ENCODE data around the gene PRRT2.
A peak's percentile ranks its signal among the peaks of the same experiment; 100 is the strongest.

The PRRT2 gene

GRCh38 chr16:29809031-29809747, 2.8 kb upstream of the PRRT2 start:
- DNase-seq = no peak
- in situ Hi-C loops (cut with HindIII; ENCODE audit: low pct_ligation_motif_present, low pct_unique_long_range_greater_than_20kb, low sequenced_read_pairs) = no loop called here

- in situ Hi-C loops (cut with HindIII; ENCODE audit: low pct_ligation_motif_present, low pct_unique_long_range_greater_than_20kb, low sequenced_read_pairs) = no loop called here
- DNase-seq = no peak
These were observed 1.9 kb upstream of the PRRT2 start for GRCh38 chr16:29809850-29810698.

GRCh38 chr16:29810699-29811169, 1.3 kb upstream of the PRRT2 start:
- in situ Hi-C loops (cut with HindIII; ENCODE audit: low pct_ligation_motif_present, low pct_unique_long_range_greater_than_20kb, low sequenced_read_pairs) = no loop called here
- DNase-seq = no peak

- in situ Hi-C loops (cut with HindIII; ENCODE audit: low pct_ligation_motif_present, low pct_unique_long_range_greater_than_20kb, low sequenced_read_pairs) = no loop called here
- DNase-seq = peak; percentile 99
These were observed 660 bp upstream of the PRRT2 start for GRCh38 chr16:29811170-29811895.

- DNase-seq = no peak
- in situ Hi-C loops (cut with HindIII; ENCODE audit: low pct_ligation_motif_present, low pct_unique_long_range_greater_than_20kb, low sequenced_read_pairs) = no loop called here
These were observed 1.0 kb downstream of the PRRT2 start for GRCh38 chr16:29812754-29813643.

- in situ Hi-C loops (cut with HindIII; ENCODE audit: low pct_ligation_motif_present, low pct_unique_long_range_greater_than_20kb, low sequenced_read_pairs) = no loop called here
- DNase-seq = no peak
These were observed 1.9 kb downstream of the PRRT2 start for GRCh38 chr16:29813644-29814562.

GRCh38 chr16:29814592-29814991, 2.6 kb downstream of the PRRT2 start:
- in situ Hi-C loops (cut with HindIII; ENCODE audit: low pct_ligation_motif_present, low pct_unique_long_range_greater_than_20kb, low sequenced_read_pairs) = no loop called here
- no peak for DNase-seq

GRCh38 chr16:29815032-29815721, 3.2 kb downstream of the PRRT2 start:
- in situ Hi-C loops (cut with HindIII; ENCODE audit: low pct_ligation_motif_present, low pct_unique_long_range_greater_than_20kb, low sequenced_read_pairs) = no loop called here
- DNase-seq = no peak

- in situ Hi-C loops (cut with HindIII; ENCODE audit: low pct_ligation_motif_present, low pct_unique_long_range_greater_than_20kb, low sequenced_read_pairs) = no loop called here
- DNase-seq = peak; percentile 100
These were observed 4.0 kb downstream of the PRRT2 start, which contains the start of gene PAGR1 for GRCh38 chr16:29815793-29816693. Gene PAGR1, plus strand, starts transcription at chr16:29816152. Its CDS starts 374 bp downstream, at chr16:29816526.

GRCh38 chr16:29816694-29817441, 4.9 kb downstream of the PRRT2 start:
- peak; percentile 80 for DNase-seq
- in situ Hi-C loops (cut with HindIII; ENCODE audit: low pct_ligation_motif_present, low pct_unique_long_range_greater_than_20kb, low sequenced_read_pairs) = no loop called here

GRCh38 chr16:29818082-29818481, 6.1 kb downstream of the PRRT2 start:
- no peak for DNase-seq
- in situ Hi-C loops (cut with HindIII; ENCODE audit: low pct_ligation_motif_present, low pct_unique_long_range_greater_than_20kb, low sequenced_read_pairs) = no loop called here

- DNase-seq = peak; percentile 30
- in situ Hi-C loops (cut with HindIII; ENCODE audit: low pct_ligation_motif_present, low pct_unique_long_range_greater_than_20kb, low sequenced_read_pairs) = no loop called here
These were observed 7.5 kb downstream of the PRRT2 start for GRCh38 chr16:29819506-29819905.

GRCh38 chr16:29820271-29820701, 8.3 kb downstream of the PRRT2 start, which contains the start of gene MVP:
Gene MVP, plus strand, starts transcription at chr16:29820462. Its CDS starts 10,088 bp downstream, at chr16:29830550.
- peak; percentile 75 for DNase-seq
- in situ Hi-C loops (cut with HindIII; ENCODE audit: low pct_ligation_motif_present, low pct_unique_long_range_greater_than_20kb, low sequenced_read_pairs) = no loop called here

GRCh38 chr16:29820730-29821642, 9.0 kb downstream of the PRRT2 start:
- peak; percentile 61 for DNase-seq
- in situ Hi-C loops (cut with HindIII; ENCODE audit: low pct_ligation_motif_present, low pct_unique_long_range_greater_than_20kb, low sequenced_read_pairs) = no loop called here
